Measurements from ENCODE around the gene ENTPD1.

The ENTPD1 gene

GRCh38 chr10:95818668-95819067 lies 62.7 kb downstream of the ENTPD1 start:
- ChIA-PET CTCF (interaction anchor here (2.9 kb wide), 1 partner anchor 23 kb away, joined by 14 read pairs; no protein-coding TSS in a partner anchor), POLR2A (no interaction called here)
- no peaks in the 10 kb centered on the region; the same call in 1 of the 2 replicates for H3K4me1 ChIP-seq (ENCODE audit: control insufficient read depth, insufficient read depth, low read length)
- no peaks in the 10 kb centered on the region for H3K36me3 ChIP-seq (ENCODE audit: control insufficient read depth in 2 of 2, insufficient read depth in 1 of 2, low read length in 2 of 2)
- TF ChIP-seq, protein P1, sequence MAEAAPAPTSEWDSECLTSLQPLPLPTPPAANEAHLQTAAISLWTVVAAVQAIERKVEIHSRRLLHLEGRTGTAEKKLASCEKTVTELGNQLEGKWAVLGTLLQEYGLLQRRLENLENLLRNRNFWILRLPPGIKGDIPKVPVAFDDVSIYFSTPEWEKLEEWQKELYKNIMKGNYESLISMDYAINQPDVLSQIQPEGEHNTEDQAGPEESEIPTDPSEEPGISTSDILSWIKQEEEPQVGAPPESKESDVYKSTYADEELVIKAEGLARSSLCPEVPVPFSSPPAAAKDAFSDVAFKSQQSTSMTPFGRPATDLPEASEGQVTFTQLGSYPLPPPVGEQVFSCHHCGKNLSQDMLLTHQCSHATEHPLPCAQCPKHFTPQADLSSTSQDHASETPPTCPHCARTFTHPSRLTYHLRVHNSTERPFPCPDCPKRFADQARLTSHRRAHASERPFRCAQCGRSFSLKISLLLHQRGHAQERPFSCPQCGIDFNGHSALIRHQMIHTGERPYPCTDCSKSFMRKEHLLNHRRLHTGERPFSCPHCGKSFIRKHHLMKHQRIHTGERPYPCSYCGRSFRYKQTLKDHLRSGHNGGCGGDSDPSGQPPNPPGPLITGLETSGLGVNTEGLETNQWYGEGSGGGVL (tag by site-specific recombination; IDR thresholded peaks at IDR 0.05), result no peak
- no peak for TF ChIP-seq ZNF175 (tag by site-specific recombination; IDR thresholded peaks at IDR 0.05)
- TF ChIP-seq GLI4 (tag by site-specific recombination; IDR thresholded peaks at IDR 0.05), result no peak
- TF ChIP-seq ZNF10 (tag by site-specific recombination; IDR thresholded peaks at IDR 0.05), result no peak
- TF ChIP-seq ZNF513 (tag by site-specific recombination; IDR thresholded peaks at IDR 0.05), result no peak
- TF ChIP-seq, protein P2, sequence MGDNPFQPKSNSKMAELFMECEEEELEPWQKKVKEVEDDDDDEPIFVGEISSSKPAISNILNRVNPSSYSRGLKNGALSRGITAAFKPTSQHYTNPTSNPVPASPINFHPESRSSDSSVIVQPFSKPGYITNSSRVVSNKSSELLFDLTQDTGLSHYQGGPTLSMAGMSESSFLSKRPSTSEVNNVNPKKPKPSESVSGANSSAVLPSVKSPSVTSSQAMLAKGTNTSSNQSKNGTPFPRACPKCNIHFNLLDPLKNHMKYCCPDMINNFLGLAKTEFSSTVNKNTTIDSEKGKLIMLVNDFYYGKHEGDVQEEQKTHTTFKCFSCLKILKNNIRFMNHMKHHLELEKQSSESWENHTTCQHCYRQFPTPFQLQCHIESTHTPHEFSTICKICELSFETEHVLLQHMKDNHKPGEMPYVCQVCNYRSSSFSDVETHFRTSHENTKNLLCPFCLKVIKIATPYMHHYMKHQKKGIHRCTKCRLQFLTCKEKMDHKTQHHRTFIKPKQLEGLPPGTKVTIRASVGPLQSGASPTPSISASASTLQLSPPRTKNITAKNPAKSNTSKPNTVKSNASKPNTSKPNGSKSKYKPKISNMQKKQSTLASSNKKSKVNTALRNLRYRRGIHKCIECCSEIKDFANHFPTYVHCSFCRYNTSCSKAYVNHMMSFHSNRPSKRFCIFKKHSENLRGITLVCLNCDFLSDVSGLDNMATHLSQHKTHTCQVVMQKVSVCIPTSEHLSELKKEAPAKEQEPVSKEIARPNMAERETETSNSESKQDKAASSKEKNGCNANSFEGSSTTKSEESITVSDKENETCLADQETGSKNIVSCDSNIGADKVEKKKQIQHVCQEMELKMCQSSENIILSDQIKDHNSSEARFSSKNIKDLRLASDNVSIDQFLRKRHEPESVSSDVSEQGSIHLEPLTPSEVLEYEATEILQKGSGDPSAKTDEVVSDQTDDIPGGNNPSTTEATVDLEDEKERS (tag by site-specific recombination; IDR thresholded peaks at IDR 0.05), result no peak
- TF ChIP-seq KLF9 (tag by site-specific recombination; IDR thresholded peaks at IDR 0.05; ENCODE audit: low read depth), result no peak
- TF ChIP-seq ZNF701 (tag by site-specific recombination; IDR thresholded peaks at IDR 0.05), result no peak
- TF ChIP-seq ZNF624 (tag by site-specific recombination; IDR thresholded peaks at IDR 0.05), result no peak
- TF ChIP-seq GLI2 (tag by site-specific recombination; IDR thresholded peaks at IDR 0.05; ENCODE audit: borderline replicate concordance, low read depth), result no peak
- H3K9me3 ChIP-seq (ENCODE audit: control insufficient read depth, insufficient read depth, low read depth, low read length), result no peaks in the 10 kb centered on the region
- H3K4me3 ChIP-seq (ENCODE audit: low read depth, low read length), result no peak overlapping the region
- H3K27ac ChIP-seq (ENCODE audit: extremely low read depth, low read depth, low read length), result no peak overlapping the region

GRCh38 chr10:95819620-95820329 lies 63.8 kb downstream of the ENTPD1 start:
- CTCF ChIA-PET, result interaction anchor here (0.6 to 2.9 kb wide), 4 partner anchors 22 to 356 kb away, joined by 3 to 14 read pairs (median 6); partner anchors contain the start of gene TCTN3
- TF ChIP-seq ZNF521 (tag by site-specific recombination; IDR thresholded peaks at IDR 0.05) (no peak), ZNF221 (tag by site-specific recombination; IDR thresholded peaks at IDR 0.05; ENCODE audit: borderline replicate concordance) (no peak), ZNF529 (tag by site-specific recombination; IDR thresholded peaks at IDR 0.05; ENCODE audit: insufficient replicate concordance) (no peak), ZNF302 (tag by site-specific recombination; IDR thresholded peaks at IDR 0.05; ENCODE audit: low read depth) (no peak), BCL11A (tag by site-specific recombination; IDR thresholded peaks at IDR 0.05; ENCODE audit: low read depth) (no peak), ZNF433 (tag by site-specific recombination; IDR thresholded peaks at IDR 0.05; ENCODE audit: low read depth) (no peak), ZBTB10 (tag by site-specific recombination; IDR thresholded peaks at IDR 0.05) (no peak), ZNF148 (tag by site-specific recombination; IDR thresholded peaks at IDR 0.05; ENCODE audit: borderline replicate concordance) (no peak), ZNF514 (tag by site-specific recombination; IDR thresholded peaks at IDR 0.05) (no peak), ZNF416 (tag by site-specific recombination; IDR thresholded peaks at IDR 0.05) (no peak), ZNF266 (tag by site-specific recombination; IDR thresholded peaks at IDR 0.05; ENCODE audit: low read depth) (no peak), ZNF670 (tag by site-specific recombination; IDR thresholded peaks at IDR 0.05; ENCODE audit: low read depth) (no peak), PRDM1 (tag by site-specific recombination; IDR thresholded peaks at IDR 0.05) (no peak)
- POLR2A ChIA-PET, result no interaction called here
- Histone ChIP-seq H3K27ac (ENCODE audit: extremely low read depth, low read depth, low read length) (no peak overlapping the region), H3K36me3 (ENCODE audit: control insufficient read depth in 2 of 2, insufficient read depth in 1 of 2, low read length in 2 of 2) (no peaks in the 10 kb centered on the region), H3K4me1 (ENCODE audit: control insufficient read depth, insufficient read depth, low read length) (no peaks in the 10 kb centered on the region; the same call in 1 of the 2 replicates), H3K4me3 (ENCODE audit: low read depth, low read length) (no peak overlapping the region), H3K9me3 (ENCODE audit: control insufficient read depth, insufficient read depth, low read depth, low read length) (no peaks in the 10 kb centered on the region)

All from HEK293 (cell line).